Hepatocyte (in vitro differentiated cells): ENCODE results near the gene CPA5. TPM values are rescaled to one million over a fixed set of nuclear protein-coding genes. Genes with fewer than 3 reads are reported as not detected.
A peak's percentile ranks its signal among the peaks of the same experiment; 100 is the strongest.

Source experiments
- DNase-seq: peaks from one replicate; pipeline ENCODE4 v3.0.0-alpha.2; 2016; ENCODE audit warnings: low spot score
- H2AFZ ChIP-seq: fragments of 200-600 bp; sonication (generic); 2 replicates; pipeline ENCODE4 v1.6.0; 2016; ENCODE audit warnings: antibody characterized with exemption, mild to moderate bottlenecking
- H3K27ac ChIP-seq: fragments of 200-600 bp; sonication (generic); 2 replicates; pipeline ENCODE4 v1.5.1; 2016; ENCODE audit warnings: mild to moderate bottlenecking
- H3K27me3 ChIP-seq: fragments of 200-600 bp; sonication (generic); 2 replicates; pipeline ENCODE4 v1.6.1; 2016
- H3K36me3 ChIP-seq: fragments of 200-600 bp; sonication (generic); replicated peaks from 2 replicates; pipeline ENCODE4 v1.5.1; 2016; ENCODE audit warnings: low read depth; ENCODE audit not compliant: insufficient read depth
- H3K4me1 ChIP-seq: fragments of 200-600 bp; sonication (generic); 2 replicates; pipeline ENCODE4 v1.5.1; 2016; ENCODE audit warnings: mild to moderate bottlenecking, moderate library complexity; ENCODE audit not compliant: insufficient read depth
- H3K4me2 ChIP-seq: fragments of 200-600 bp; sonication (generic); 2 replicates; pipeline ENCODE4 v1.6.0; 2016
- H3K4me3 ChIP-seq: fragments of 200-600 bp; sonication (generic); 2 replicates; pipeline ENCODE4 v1.5.1; 2016; ENCODE audit warnings: mild to moderate bottlenecking
- H3K79me2 ChIP-seq: fragments of 200-600 bp; sonication (generic); 2 replicates; pipeline ENCODE4 v1.6.0; 2017; ENCODE audit warnings: mild to moderate bottlenecking
- H3K9me2 ChIP-seq: fragments of 200-600 bp; sonication (generic); replicated peaks from 2 replicates; pipeline ENCODE4 v1.6.0; 2017; ENCODE audit warnings: mild to moderate bottlenecking; ENCODE audit not compliant: insufficient read depth
- H3K9me3 ChIP-seq: fragments of 200-600 bp; sonication (generic); 2 replicates; pipeline ENCODE4 v1.5.1; 2016; ENCODE audit warnings: low read depth, mild to moderate bottlenecking
- H4K20me1 ChIP-seq: fragments of 200-600 bp; sonication (generic); 2 replicates; pipeline ENCODE4 v1.6.0; 2016; ENCODE audit warnings: mild to moderate bottlenecking; ENCODE audit not compliant: insufficient read depth, poor library complexity, severe bottlenecking
- EZH2 ChIP-seq: fragments of 200-600 bp; sonication (generic); IDR thresholded peaks from 2 replicates; pipeline ENCODE4 v1.6.1; 2016; ENCODE audit warnings: antibody characterized with exemption, mild to moderate bottlenecking, borderline replicate concordance
- EZH2phosphoT487 ChIP-seq: fragments of 200-600 bp; sonication (generic); IDR thresholded peaks from one replicate; pipeline ENCODE4 v1.6.1; 2018; ENCODE audit warnings: antibody characterized with exemption, mild to moderate bottlenecking, low read depth, moderate library complexity; ENCODE audit not compliant: unreplicated experiment, severe bottlenecking
- WGBS: methylation state at CpG from one replicate; pipeline ENCODE4 v1.1.6; 2016; ENCODE audit warnings: low lambda C conversion rate; ENCODE audit errors: missing lambda C conversion rate; 5-methylcytosine and 5-hydroxymethylcytosine counted together
- polyA plus RNA-seq: library from polyadenylated mRNA; unstranded; fragments of >200 nt; fragmentation: Nextera tagmentation; extraction: Ambion mirVana; gene quantifications from 2 replicates; pipeline ENCODE4 v1.2.1, GENCODE V29; 2016
- total RNA-seq: library from RNA; depleted of rRNA; stranded (reverse); fragments of >200 nt; gene quantifications from 2 replicates; pipeline ENCODE4 v1.2.3, GENCODE V29; 2014
- TF ChIP-seq, protein P1 (sequence below): fragments of 200-600 bp; sonication (generic); IDR thresholded peaks from 2 replicates; pipeline ENCODE4 v1.5.1; 2016; ENCODE audit warnings: antibody characterized with exemption, mild to moderate bottlenecking; ENCODE audit not compliant: poor library complexity

The CPA5 gene
- total and polyA plus RNA-seq, 2 experiments from 2014 or later, result 0.30 TPM; not detected in 1

DNA sequence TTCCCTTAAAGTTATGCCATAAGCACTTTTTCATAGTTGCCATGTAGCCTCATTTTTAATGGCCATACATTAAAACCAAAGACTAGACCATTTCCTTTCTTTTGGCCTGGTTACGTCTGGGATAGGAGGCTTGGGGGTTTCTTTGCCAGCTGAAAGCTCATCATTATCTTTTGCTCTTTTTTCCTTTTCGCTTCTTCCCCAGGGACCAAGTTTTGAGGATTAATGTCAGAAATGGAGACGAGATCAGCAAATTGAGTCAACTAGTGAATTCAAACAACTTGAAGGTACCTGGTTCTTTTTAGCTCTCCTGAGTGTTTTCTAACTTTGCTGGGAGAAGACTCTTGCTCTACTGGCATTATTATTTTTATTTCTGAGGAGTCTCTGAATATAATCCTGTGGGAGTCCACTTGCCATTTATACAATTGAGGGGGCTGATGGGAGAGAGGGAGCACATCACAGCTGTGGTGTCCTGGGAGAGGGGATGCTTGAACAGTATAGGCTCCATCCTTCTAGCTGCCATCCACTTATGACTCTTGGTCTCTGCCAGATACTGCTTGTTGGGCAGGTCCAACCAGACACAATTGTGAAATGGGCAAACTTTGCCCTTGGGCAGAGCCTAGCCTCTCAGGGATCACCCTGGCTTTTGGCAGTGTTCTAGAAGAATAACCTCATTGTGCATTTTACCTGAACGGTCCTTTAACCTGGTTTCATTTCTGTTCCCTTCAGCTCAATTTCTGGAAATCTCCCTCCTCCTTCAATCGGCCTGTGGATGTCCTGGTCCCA is 45.9 kb upstream of the CPA5 start:
- Histone ChIP-seq H3K4me2 (no peak overlapping the region), H3K27me3 (no peaks in the 10 kb centered on the region), H3K27ac (peak overlapping the region; percentile 4), H2AFZ (no peak overlapping the region), H3K4me3 (no peak overlapping the region), H3K36me3 (no peaks in the 10 kb centered on the region), H3K9me3 (no peaks in the 10 kb centered on the region), H3K79me2 (no peaks in the 10 kb centered on the region), H3K9me2 (no peaks in the 10 kb centered on the region), H3K4me1 (no peaks in the 10 kb centered on the region), H4K20me1 (no peaks in the 10 kb centered on the region)
- DNase-seq, result no peak
- WGBS, result 84% methylated on average over 5 of the region's 5 CpGs
- TF ChIP-seq EZH2 (no peak), EZH2phosphoT487 (no peak)
- TF ChIP-seq, protein P1, sequence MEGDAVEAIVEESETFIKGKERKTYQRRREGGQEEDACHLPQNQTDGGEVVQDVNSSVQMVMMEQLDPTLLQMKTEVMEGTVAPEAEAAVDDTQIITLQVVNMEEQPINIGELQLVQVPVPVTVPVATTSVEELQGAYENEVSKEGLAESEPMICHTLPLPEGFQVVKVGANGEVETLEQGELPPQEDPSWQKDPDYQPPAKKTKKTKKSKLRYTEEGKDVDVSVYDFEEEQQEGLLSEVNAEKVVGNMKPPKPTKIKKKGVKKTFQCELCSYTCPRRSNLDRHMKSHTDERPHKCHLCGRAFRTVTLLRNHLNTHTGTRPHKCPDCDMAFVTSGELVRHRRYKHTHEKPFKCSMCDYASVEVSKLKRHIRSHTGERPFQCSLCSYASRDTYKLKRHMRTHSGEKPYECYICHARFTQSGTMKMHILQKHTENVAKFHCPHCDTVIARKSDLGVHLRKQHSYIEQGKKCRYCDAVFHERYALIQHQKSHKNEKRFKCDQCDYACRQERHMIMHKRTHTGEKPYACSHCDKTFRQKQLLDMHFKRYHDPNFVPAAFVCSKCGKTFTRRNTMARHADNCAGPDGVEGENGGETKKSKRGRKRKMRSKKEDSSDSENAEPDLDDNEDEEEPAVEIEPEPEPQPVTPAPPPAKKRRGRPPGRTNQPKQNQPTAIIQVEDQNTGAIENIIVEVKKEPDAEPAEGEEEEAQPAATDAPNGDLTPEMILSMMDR, result no peak

DNA sequence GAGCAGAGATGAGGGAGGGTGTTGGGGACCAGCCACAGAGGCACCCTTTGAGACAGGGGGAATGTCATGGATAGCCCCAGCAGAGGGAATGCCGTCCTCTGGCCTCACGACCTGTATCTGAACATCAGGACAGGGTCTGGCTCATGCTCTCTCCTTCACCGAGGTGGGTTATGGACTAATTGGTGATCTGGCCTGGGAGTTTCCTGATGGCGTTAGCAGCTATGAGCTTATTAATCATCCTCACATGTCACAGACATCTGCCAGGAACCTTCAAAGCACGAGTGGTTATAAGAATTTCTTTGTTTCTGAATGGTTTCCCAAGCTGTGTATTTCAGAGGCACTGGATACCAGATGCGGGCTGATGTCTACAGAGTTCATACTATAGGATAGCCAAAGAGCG is 44.8 kb upstream of the CPA5 start:
- no peaks in the 10 kb centered on the region for H3K79me2 ChIP-seq
- no peaks in the 10 kb centered on the region for H3K27me3 ChIP-seq
- no peak overlapping the region for H3K4me2 ChIP-seq
- H4K20me1 ChIP-seq, result no peaks in the 10 kb centered on the region
- no peaks in the 10 kb centered on the region for H3K9me3 ChIP-seq
- H3K4me1 ChIP-seq, result no peaks in the 10 kb centered on the region
- no peak overlapping the region for H3K27ac ChIP-seq
- H3K4me3 ChIP-seq, result no peak overlapping the region
- DNase-seq, result no peak
- no peaks in the 10 kb centered on the region for H3K36me3 ChIP-seq
- TF ChIP-seq, protein P1, result no peak
- no peak for TF ChIP-seq EZH2
- TF ChIP-seq EZH2phosphoT487, result no peak
- no peaks in the 10 kb centered on the region for H3K9me2 ChIP-seq
- no peak overlapping the region for H2AFZ ChIP-seq
- WGBS, result 80% methylated on average over 7 of the region's 7 CpGs

DNA sequence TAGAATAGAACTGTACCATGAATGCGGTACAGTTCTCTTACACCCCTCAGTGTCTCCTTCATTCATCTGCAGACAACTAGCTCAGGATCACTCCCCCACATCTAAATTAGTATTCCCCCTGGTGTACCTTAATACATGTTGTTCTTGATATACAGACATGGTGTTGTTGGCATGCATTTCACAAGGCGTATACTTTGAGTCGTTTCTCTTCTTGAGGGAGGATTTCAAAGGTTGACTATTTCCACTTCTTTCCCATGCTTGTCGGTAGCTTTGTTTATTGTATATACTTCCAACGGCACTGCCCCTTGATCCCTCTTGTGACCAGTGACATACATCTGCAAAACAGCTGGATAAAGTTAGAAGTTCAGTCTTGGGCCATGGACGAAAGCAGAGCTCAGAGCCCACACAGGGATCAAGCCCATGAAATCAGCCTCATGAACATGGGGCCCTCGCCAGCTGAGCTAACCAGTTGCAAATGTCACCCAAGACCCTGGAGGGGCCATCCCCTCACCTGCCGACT is 43.1 kb upstream of the CPA5 start:
- H3K27ac ChIP-seq, result no peak overlapping the region
- H3K9me2 ChIP-seq, result no peaks in the 10 kb centered on the region
- H3K4me2 ChIP-seq, result no peak overlapping the region
- no peak overlapping the region for H2AFZ ChIP-seq
- no peaks in the 10 kb centered on the region for H3K36me3 ChIP-seq
- 68% methylated on average over 8 of the region's 8 CpGs for WGBS
- no peak for DNase-seq
- H3K27me3 ChIP-seq, result no peaks in the 10 kb centered on the region
- H4K20me1 ChIP-seq, result no peaks in the 10 kb centered on the region
- H3K4me3 ChIP-seq, result no peak overlapping the region
- H3K4me1 ChIP-seq, result no peaks in the 10 kb centered on the region
- TF ChIP-seq EZH2phosphoT487 (no peak), EZH2 (no peak)
- TF ChIP-seq, protein P1, result no peak
- no peaks in the 10 kb centered on the region for H3K79me2 ChIP-seq
- no peaks in the 10 kb centered on the region for H3K9me3 ChIP-seq
